A549 (cell line): ENCODE results near the gene COL16A1. TPM values are rescaled to one million over a fixed set of nuclear protein-coding genes. Genes with fewer than 3 reads are reported as not detected.

Source experiments
- ATAC-seq, 2 experiments: fragments of 200-7000 bp in 1 of 2; fragments of >200 bp in 1 of 2; cut with Nextera tagmentation in 1 of 2; cut with Tn5 transposase in 1 of 2; 3 replicates each; pipeline versions ENCODE4 v1.8.0 to v1.9.1; 2018 to 2020; ENCODE audit warnings: mild to moderate bottlenecking in 1 of 2, moderate library complexity in 1 of 2
- CTCF ChIA-PET: fragments of 300-600 bp; sonication (Branson Sonifier 250); formaldehyde crosslinking; extraction: SDS; loops from one replicate; lab custom pipeline; 2021; ENCODE audit warnings: antibody characterized with exemption, inconsistent platforms; lab: Yijun Ruan, JAX
- POLR2A ChIA-PET: fragments of 350-600 bp; formaldehyde crosslinking; extraction: SDS; loops from one replicate; lab custom pipeline; 2021; ENCODE audit warnings: antibody characterized with exemption, inconsistent platforms; lab: Yijun Ruan, JAX
- DNase-seq, 2 experiments: peaks; one replicate each; pipeline versions ENCODE4 v3.0.0 to v3.0.0-alpha.2; 2011 to 2016; ENCODE audit warnings: low read depth in 1 of 2, low spot score in 1 of 2
- FAIRE-seq: peaks from 2 replicates; lab custom pipeline; 2011; peaks lifted over from hg19 to GRCh38; lab: Jason Lieb, UNC
- H3K27ac ChIP-seq, 2 experiments: fragments of >200 bp; sonication (Bioruptor Twin); formaldehyde crosslinking; 3 replicates each; pipeline ENCODE4 v1.5.1; 2016 to 2017
- H3K4me1 ChIP-seq: fragments of >200 bp; sonication (Bioruptor Twin); formaldehyde crosslinking; 3 replicates; pipeline ENCODE4 v1.6.1; 2016
- H3K4me2 ChIP-seq: fragments of >200 bp; sonication (Bioruptor Twin); formaldehyde crosslinking; 3 replicates; pipeline ENCODE4 v1.6.1; 2016
- H3K4me3 ChIP-seq: fragments of >200 bp; sonication (Bioruptor Twin); formaldehyde crosslinking; 3 replicates; pipeline ENCODE4 v1.5.1; 2016
- H3K9me3 ChIP-seq: fragments of >200 bp; sonication (Bioruptor Twin); formaldehyde crosslinking; 3 replicates; pipeline ENCODE4 v1.6.1; 2016
- CHD4 ChIP-seq: fragments of 200-600 bp; sonication (generic); IDR thresholded peaks from 2 replicates; pipeline ENCODE4 v1.6.1; 2016; ENCODE audit warnings: antibody characterized with exemption, mild to moderate bottlenecking, borderline replicate concordance
- CTCF ChIP-seq: fragments of >200 bp; sonication (Bioruptor Twin); formaldehyde crosslinking; IDR thresholded peaks from 3 replicates; pipeline ENCODE4 v1.5.1; 2016
- EHF ChIP-seq: fragments of 250-450 bp; sonication (Bioruptor Pico); IDR thresholded peaks from 2 replicates; pipeline ENCODE4 v1.5.0; 2020; ENCODE audit warnings: mild to moderate bottlenecking
- EHMT2 ChIP-seq: fragments of 200-600 bp; sonication (generic); IDR thresholded peaks from 2 replicates; pipeline ENCODE4 v1.6.1; 2016; ENCODE audit warnings: antibody characterized with exemption, low read depth, mild to moderate bottlenecking, moderate library complexity
- FOSB ChIP-seq: fragments of 250-450 bp; sonication (Bioruptor Pico); IDR thresholded peaks from 2 replicates; pipeline ENCODE4 v1.5.0; 2020; ENCODE audit warnings: mild to moderate bottlenecking, moderate library complexity
- FOXS1 ChIP-seq: fragments of 250-450 bp; sonication (Bioruptor Pico); IDR thresholded peaks from 2 replicates; pipeline ENCODE4 v1.5.0; 2020; ENCODE audit warnings: mild to moderate bottlenecking, moderate library complexity
- HDAC2 ChIP-seq: fragments of 200-600 bp; sonication (generic); IDR thresholded peaks from 2 replicates; pipeline ENCODE4 v1.6.1; 2016
- HES2 ChIP-seq: fragments of >200 bp; sonication (Bioruptor Twin); formaldehyde crosslinking; IDR thresholded peaks from 2 replicates; pipeline ENCODE4 v1.6.1; 2016
- HEYL ChIP-seq: fragments of 250-450 bp; sonication (Bioruptor Pico); IDR thresholded peaks from 2 replicates; pipeline ENCODE4 v1.8.0; 2021; ENCODE audit warnings: mild to moderate bottlenecking, moderate library complexity
- HOXA7 ChIP-seq: fragments of 250-450 bp; sonication (Bioruptor Pico); IDR thresholded peaks from 2 replicates; pipeline ENCODE4 v1.5.0; 2020; ENCODE audit warnings: mild to moderate bottlenecking, moderate library complexity
- KDM1A ChIP-seq: fragments of 200-600 bp; sonication (generic); IDR thresholded peaks from 2 replicates; pipeline ENCODE4 v1.6.1; 2016; ENCODE audit warnings: low read depth, mild to moderate bottlenecking
- KDM5A ChIP-seq: fragments of 200-600 bp; sonication (generic); IDR thresholded peaks from 2 replicates; pipeline ENCODE4 v1.6.1; 2016; ENCODE audit warnings: antibody characterized with exemption, mild to moderate bottlenecking
- MYC ChIP-seq: IDR thresholded peaks from 2 replicates; pipeline ENCODE4 v1.6.1; 2012; ENCODE audit warnings: mild to moderate bottlenecking, inconsistent platforms, low read length, improper control_type of control experiment, borderline replicate concordance
- NR3C1 ChIP-seq: fragments of >200 bp; sonication (Bioruptor Twin); formaldehyde crosslinking; IDR thresholded peaks from 3 replicates; pipeline ENCODE4 v1.6.1; 2017
- PBX3 ChIP-seq: IDR thresholded peaks from 2 replicates; pipeline ENCODE4 v1.6.1; 2012
- POLR2A ChIP-seq: IDR thresholded peaks from 2 replicates; pipeline ENCODE4 v1.6.1; 2012; ENCODE audit warnings: mild to moderate bottlenecking, low read length
- RARB ChIP-seq: fragments of 250-450 bp; sonication (Bioruptor Pico); IDR thresholded peaks from 2 replicates; pipeline ENCODE4 v1.8.0; 2021; ENCODE audit warnings: mild to moderate bottlenecking, moderate library complexity
- REST ChIP-seq: fragments of 200-600 bp; sonication (generic); IDR thresholded peaks from 2 replicates; pipeline ENCODE4 v1.6.1; 2016; ENCODE audit warnings: antibody characterized with exemption, mild to moderate bottlenecking, moderate library complexity
- SREBF2 ChIP-seq: fragments of 450-650 bp; IDR thresholded peaks from 2 replicates; pipeline ENCODE4 v1.6.1; 2014; ENCODE audit warnings: mild to moderate bottlenecking, moderate library complexity
- ZC3H11A ChIP-seq: fragments of 450-650 bp; IDR thresholded peaks from 2 replicates; pipeline ENCODE4 v1.6.1; 2014; ENCODE audit warnings: antibody characterized with exemption, mild to moderate bottlenecking
- WGBS: methylation state at CpG from one replicate; pipeline ENCODE4 v1.1.6; 2017; ENCODE audit errors: missing lambda C conversion rate; 5-methylcytosine and 5-hydroxymethylcytosine counted together
- polyA plus RNA-seq, 4 experiments: library from polyadenylated mRNA; depleted of rRNA in 3 of 4; stranded (reverse); fragments of >200 nt; fragmentation: RNase III in 1 of 4; extraction: RNeasy Plus Mini Kit Qiagen cat#74134 plus additional on column Dnase treatment in 1 of 4; gene quantifications; 2 replicates in 3 of 4; 3 replicates in 1 of 4; pipeline ENCODE4 v1.2.3, GENCODE V29; 2011 to 2017

The COL16A1 gene
- polyA plus RNA-seq, 2 of the 4 experiments (the other 2 are of a cell fraction) = 1.4 to 8.1 TPM

GRCh38 chr1:31671561-31672201 lies 32.1 kb downstream of the COL16A1 start:
- ATAC-seq (no peak), DNase-seq (no peak), FAIRE-seq (no peak)
- H3K4me2 ChIP-seq = no peak overlapping the region
- H3K4me1 ChIP-seq = peaks cover 25% of the 10 kb centered on the region
- H3K27ac ChIP-seq = no peak overlapping the region
- H3K4me3 ChIP-seq = no peak overlapping the region
- WGBS = 86% methylated on average over 8 of the region's 8 CpGs
- no peaks in the 10 kb centered on the region for H3K9me3 ChIP-seq
- ChIA-PET CTCF (interaction anchor here (0.9 to 2.8 kb wide), 6 partner anchors 10 to 74 kb away, joined by 3 to 15 read pairs (median 4); no protein-coding TSS in a partner anchor), POLR2A (no interaction called here)
- TF ChIP-seq MYC = no peak
- no peak for TF ChIP-seq SREBF2
- TF ChIP-seq ZC3H11A = no peak
- no peak for TF ChIP-seq REST
- no peak for TF ChIP-seq HES2
- no peak for TF ChIP-seq KDM1A
- TF ChIP-seq EHMT2 = no peak
- no peak for TF ChIP-seq PBX3
- TF ChIP-seq CTCF = no peak
- TF ChIP-seq POLR2A = no peak
- TF ChIP-seq RARB (CRISPR knock-in tag) = no peak
- TF ChIP-seq NR3C1 = no peak
- TF ChIP-seq HOXA7 (CRISPR knock-in tag) = no peak
- TF ChIP-seq KDM5A = no peak
- no peak for TF ChIP-seq FOSB (CRISPR knock-in tag)
- no peak for TF ChIP-seq EHF (CRISPR knock-in tag)
- no peak for TF ChIP-seq HDAC2
- TF ChIP-seq FOXS1 (CRISPR knock-in tag) = no peak
- no peak for TF ChIP-seq HEYL (CRISPR knock-in tag)
- TF ChIP-seq, all 56 proteins: peak for 0

GRCh38 chr1:31671147-31671546 lies 32.7 kb downstream of the COL16A1 start:
- Histone ChIP-seq H3K9me3 (no peaks in the 10 kb centered on the region), H3K4me2 (no peak overlapping the region), H3K27ac (no peak overlapping the region), H3K4me1 (peaks cover 31% of the 10 kb centered on the region), H3K4me3 (no peak overlapping the region)
- ATAC-seq (no peak), DNase-seq (no peak), FAIRE-seq (no peak)
- POLR2A ChIA-PET = no interaction called here
- CTCF ChIA-PET = interaction anchor here (0.9 to 2.8 kb wide), 9 partner anchors 9 to 74 kb away, joined by 3 to 17 read pairs (median 5); no protein-coding TSS in a partner anchor
- TF ChIP-seq CHD4 (no peak), FOSB (CRISPR knock-in tag) (no peak), HES2 (no peak)
- WGBS = 94% methylated on average over 8 of the region's 11 CpGs
